PC-9 (cell line): ENCODE results near the gene IQCM. TPM values are rescaled to one million over a fixed set of nuclear protein-coding genes. Genes with fewer than 3 reads are reported as not detected.

Experiments
- BruUV-seq: library from RNA; stranded (reverse); fragments of 400-500 nt; replicated peaks from 2 replicates; lab custom pipeline; 2021; lab: Mats Ljungman, UMichigan
- CTCF ChIA-PET: fragments of 300-600 bp; sonication (Branson Sonifier 250); formaldehyde crosslinking; loops from one replicate; lab custom pipeline; 2022; ENCODE audit warnings: antibody characterized with exemption; lab: Charles Lee
- POLR2A ChIA-PET: fragments of 300-600 bp; sonication (Branson Sonifier 250); formaldehyde crosslinking; loops from one replicate; lab custom pipeline; 2022; ENCODE audit warnings: antibody characterized with exemption; ENCODE audit not compliant: unreplicated experiment; lab: Charles Lee
- DNase-seq, 2 experiments: peaks; one replicate each; pipeline versions ENCODE4 v3.0.0 to v3.0.0-alpha.2; 2015 to 2022; ENCODE audit warnings: mixed read lengths in 1 of 2
- H2AFZ ChIP-seq: fragments of 200-600 bp; sonication (generic); 2 replicates; pipeline ENCODE4 v1.8.1; 2017; ENCODE audit warnings: antibody characterized with exemption
- H3F3A ChIP-seq: fragments of 200-600 bp; sonication (generic); 2 replicates; pipeline ENCODE4 v1.8.1; 2017; ENCODE audit warnings: antibody characterized with exemption, mild to moderate bottlenecking, low read depth; ENCODE audit not compliant: insufficient read depth
- H3K27ac ChIP-seq: fragments of 200-600 bp; sonication (generic); 2 replicates; pipeline ENCODE4 v1.6.1; 2016; ENCODE audit warnings: mixed run types
- H3K27me3 ChIP-seq: fragments of 200-600 bp; sonication (generic); 2 replicates; pipeline ENCODE4 v1.6.1; 2016; ENCODE audit warnings: low read depth, mixed run types; ENCODE audit not compliant: insufficient read depth
- H3K36me3 ChIP-seq: fragments of 200-600 bp; sonication (generic); 2 replicates; pipeline ENCODE4 v1.6.1; 2016; ENCODE audit warnings: low read depth, mixed run types
- H3K4me1 ChIP-seq: fragments of 200-600 bp; sonication (generic); replicated peaks from 2 replicates; pipeline ENCODE4 v1.6.1; 2016; ENCODE audit warnings: mixed run types; ENCODE audit not compliant: insufficient read depth
- H3K4me2 ChIP-seq: fragments of 200-600 bp; sonication (generic); 2 replicates; pipeline ENCODE4 v1.6.1; 2017; ENCODE audit warnings: mixed run types
- H3K4me3 ChIP-seq: fragments of 200-600 bp; sonication (generic); 2 replicates; pipeline ENCODE4 v1.6.1; 2016; ENCODE audit warnings: mixed run types
- H3K79me2 ChIP-seq: fragments of 200-600 bp; sonication (generic); 2 replicates; pipeline ENCODE4 v1.6.1; 2017; ENCODE audit warnings: low read depth, mixed run types
- H3K9me2 ChIP-seq: fragments of 200-600 bp; sonication (generic); 2 replicates; pipeline ENCODE4 v1.8.1; 2017; ENCODE audit warnings: mild to moderate bottlenecking; ENCODE audit not compliant: insufficient read depth
- H3K9me3 ChIP-seq: fragments of 200-600 bp; sonication (generic); 2 replicates; pipeline ENCODE4 v1.8.1; 2016; ENCODE audit warnings: low read depth; ENCODE audit not compliant: insufficient read depth
- H4K20me1 ChIP-seq: fragments of 200-600 bp; sonication (generic); 2 replicates; pipeline ENCODE4 v1.8.1; 2017; ENCODE audit not compliant: insufficient read depth
- EZH2 ChIP-seq: fragments of 200-600 bp; sonication (generic); IDR thresholded peaks from 2 replicates; pipeline ENCODE4 v1.8.0; 2017; ENCODE audit warnings: antibody characterized with exemption, low read depth
- intact Hi-C: fragments of 100-400 bp; cut with micrococcal nuclease; formaldehyde crosslinking; loops from one replicate; pipeline ENCODE4 v1.10.0; 2022; ENCODE audit not compliant: unreplicated experiment
- total RNA-seq: library from RNA; stranded (reverse); gene quantifications from 2 replicates; pipeline ENCODE4 v1.2.3, GENCODE V29; 2021
- TF ChIP-seq, protein P1 (sequence below): fragments of 200-600 bp; sonication (generic); conservative IDR thresholded peaks from 2 replicates; pipeline ENCODE4 v1.6.1; 2017; ENCODE audit warnings: mixed run types, antibody characterized with exemption, mild to moderate bottlenecking, moderate library complexity

Gene IQCM
- total RNA-seq, 1 experiment from 2014 or later = not detected

DNA sequence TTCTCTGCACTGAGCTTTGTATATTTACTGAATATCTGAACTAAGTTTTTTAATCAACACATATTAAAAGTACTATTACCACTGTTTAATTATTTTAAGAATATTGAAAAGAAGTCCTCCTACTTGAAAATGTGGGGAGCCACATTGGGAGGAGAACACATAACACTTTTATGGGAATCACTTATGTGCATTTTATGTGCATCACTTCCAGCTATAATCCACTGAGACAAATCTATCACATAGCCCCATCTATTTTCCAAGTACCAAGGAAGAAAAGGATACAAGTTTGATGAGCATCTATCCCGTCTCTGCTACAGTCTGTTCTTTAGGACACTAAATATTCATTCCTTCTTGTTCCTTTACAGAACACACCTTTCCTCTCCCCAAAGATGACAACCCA is 87.2 kb downstream of the IQCM start:
- CTCF ChIA-PET = no interaction called here
- no peaks in the 10 kb centered on the region for H3K9me3 ChIP-seq
- no peaks in the 10 kb centered on the region for H3K27me3 ChIP-seq
- no peak overlapping the region for H3K4me3 ChIP-seq
- POLR2A ChIA-PET = no interaction called here
- no peak for DNase-seq
- no peaks in the 10 kb centered on the region for H3K9me2 ChIP-seq
- no peak overlapping the region for H3K4me2 ChIP-seq
- no TSS peak for BruUV-seq
- no peaks in the 10 kb centered on the region for H3K36me3 ChIP-seq
- no peak for TF ChIP-seq EZH2
- TF ChIP-seq, protein P1, sequence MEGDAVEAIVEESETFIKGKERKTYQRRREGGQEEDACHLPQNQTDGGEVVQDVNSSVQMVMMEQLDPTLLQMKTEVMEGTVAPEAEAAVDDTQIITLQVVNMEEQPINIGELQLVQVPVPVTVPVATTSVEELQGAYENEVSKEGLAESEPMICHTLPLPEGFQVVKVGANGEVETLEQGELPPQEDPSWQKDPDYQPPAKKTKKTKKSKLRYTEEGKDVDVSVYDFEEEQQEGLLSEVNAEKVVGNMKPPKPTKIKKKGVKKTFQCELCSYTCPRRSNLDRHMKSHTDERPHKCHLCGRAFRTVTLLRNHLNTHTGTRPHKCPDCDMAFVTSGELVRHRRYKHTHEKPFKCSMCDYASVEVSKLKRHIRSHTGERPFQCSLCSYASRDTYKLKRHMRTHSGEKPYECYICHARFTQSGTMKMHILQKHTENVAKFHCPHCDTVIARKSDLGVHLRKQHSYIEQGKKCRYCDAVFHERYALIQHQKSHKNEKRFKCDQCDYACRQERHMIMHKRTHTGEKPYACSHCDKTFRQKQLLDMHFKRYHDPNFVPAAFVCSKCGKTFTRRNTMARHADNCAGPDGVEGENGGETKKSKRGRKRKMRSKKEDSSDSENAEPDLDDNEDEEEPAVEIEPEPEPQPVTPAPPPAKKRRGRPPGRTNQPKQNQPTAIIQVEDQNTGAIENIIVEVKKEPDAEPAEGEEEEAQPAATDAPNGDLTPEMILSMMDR = no peak
- no peak overlapping the region for H3K27ac ChIP-seq
- H2AFZ ChIP-seq = no peak overlapping the region
- H3F3A ChIP-seq = no peaks in the 10 kb centered on the region
- H3K79me2 ChIP-seq = no peaks in the 10 kb centered on the region
- intact Hi-C loops = no loop called here
- no peaks in the 10 kb centered on the region for H4K20me1 ChIP-seq
- no peaks in the 10 kb centered on the region for H3K4me1 ChIP-seq

DNA sequence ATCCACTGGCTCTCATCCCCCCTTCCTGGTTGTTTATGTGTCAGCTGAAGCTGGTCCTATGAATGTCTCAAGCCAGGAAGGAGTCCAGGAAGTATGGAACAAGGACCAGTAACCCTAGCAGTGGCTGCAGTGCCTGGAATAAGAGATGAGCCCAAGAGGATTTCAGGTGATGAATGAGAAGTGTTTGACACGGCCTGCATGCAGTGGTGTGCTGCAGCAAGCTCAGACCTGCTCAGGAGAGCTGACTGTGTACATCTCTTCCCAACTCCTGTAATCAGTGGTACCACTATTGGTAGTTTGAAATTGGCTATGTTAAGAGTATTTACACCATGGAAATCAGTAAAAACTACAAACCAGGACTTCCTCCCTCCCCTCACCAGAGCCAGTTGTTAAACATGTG is 88.0 kb downstream of the IQCM start:
- Histone ChIP-seq H2AFZ (no peak overlapping the region), H3K9me3 (no peaks in the 10 kb centered on the region), H3K4me2 (no peak overlapping the region), H3K4me3 (no peak overlapping the region), H3K9me2 (no peaks in the 10 kb centered on the region), H3K4me1 (no peaks in the 10 kb centered on the region), H3K27ac (no peak overlapping the region), H3K27me3 (no peaks in the 10 kb centered on the region), H4K20me1 (no peaks in the 10 kb centered on the region), H3K79me2 (no peaks in the 10 kb centered on the region), H3K36me3 (no peaks in the 10 kb centered on the region), H3F3A (no peaks in the 10 kb centered on the region)
- intact Hi-C loops = no loop called here
- no peak for TF ChIP-seq EZH2
- TF ChIP-seq, protein P1 = no peak
- no peak for DNase-seq
- ChIA-PET POLR2A (no interaction called here), CTCF (no interaction called here)
- BruUV-seq = no TSS peak

DNA sequence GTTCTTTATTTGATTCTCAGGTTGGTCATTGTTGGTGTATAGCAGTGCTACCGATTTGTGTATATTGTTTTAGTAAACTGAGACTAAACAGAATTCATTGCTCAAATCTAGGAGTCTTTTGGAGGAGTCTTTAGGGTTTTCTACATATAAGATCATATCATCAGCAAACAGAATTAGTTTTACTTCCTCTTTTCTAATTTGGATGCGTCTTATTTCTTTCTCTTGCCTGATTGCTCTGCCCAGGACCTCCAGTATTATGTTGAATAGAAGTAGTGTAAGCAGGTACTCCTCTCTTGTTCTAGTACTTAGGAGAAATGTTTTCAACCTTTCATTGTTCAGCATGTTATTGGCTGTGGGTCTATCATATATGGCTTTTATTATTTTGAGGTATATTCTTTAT is 92.6 kb downstream of the IQCM start:
- TF ChIP-seq, protein P1 = no peak
- TF ChIP-seq EZH2 = no peak

More for the DNA sequence above, 92.6 kb downstream of the IQCM start:
- Histone ChIP-seq H3K4me3 (no peak overlapping the region), H3K9me3 (no peaks in the 10 kb centered on the region), H2AFZ (no peak overlapping the region), H3K36me3 (no peaks in the 10 kb centered on the region), H4K20me1 (no peaks in the 10 kb centered on the region), H3K27ac (no peak overlapping the region), H3K9me2 (no peaks in the 10 kb centered on the region), H3F3A (no peaks in the 10 kb centered on the region), H3K4me2 (no peak overlapping the region), H3K79me2 (no peaks in the 10 kb centered on the region), H3K27me3 (no peaks in the 10 kb centered on the region), H3K4me1 (no peaks in the 10 kb centered on the region)
- no TSS peak for BruUV-seq
- intact Hi-C loops = no loop called here
- ChIA-PET CTCF (no interaction called here), POLR2A (no interaction called here)
- no peak for DNase-seq
